ENCODE results near the gene ATG4C. TPM values are rescaled to one million over a fixed set of nuclear protein-coding genes. Genes with fewer than 3 reads are reported as not detected.
"Not testable (repeated sequence)": the region's sequence is repeated elsewhere in the genome, so short reads cannot be mapped to it uniquely, and the experiment has no call there.

Gene ATG4C
- polyA plus RNA-seq, 2 donors, result 1.7 to 3.0 TPM

DNA sequence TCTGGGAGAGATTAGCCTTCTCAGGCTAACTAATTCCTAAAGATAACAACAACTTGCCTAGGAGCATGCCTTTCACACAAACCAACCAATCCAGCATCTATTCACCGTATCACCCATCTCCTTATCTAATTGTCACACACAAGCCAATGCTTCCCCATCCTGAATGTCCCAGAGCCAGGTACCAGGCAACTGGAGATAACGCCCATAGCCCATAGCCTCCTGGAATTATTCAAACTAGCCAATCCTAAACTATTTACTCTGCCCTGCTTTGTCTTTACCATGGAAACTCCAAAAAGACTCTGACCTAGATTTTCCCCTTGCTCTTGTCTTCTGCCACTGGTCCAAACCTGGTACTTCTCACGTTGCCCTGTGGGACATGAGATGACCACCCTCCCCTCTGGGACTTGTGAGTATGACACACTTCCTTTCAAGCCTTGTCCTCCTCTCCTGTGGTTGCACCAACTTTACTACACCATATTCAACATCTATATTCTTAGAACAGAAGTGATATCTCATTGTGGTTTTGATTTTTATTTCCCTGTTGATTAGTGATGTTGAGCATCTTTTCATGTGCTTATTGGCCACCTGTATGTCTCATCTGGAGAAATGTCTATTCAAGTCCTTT, 8.8 kb upstream of the ATG4C start:
- Histone ChIP-seq H3K4me1 (ENCODE audit: control insufficient read depth in 2 of 2, insufficient read depth in 2 of 2, low read length in 1 of 2) (no peaks in the 10 kb centered on the region), H3K27ac (ENCODE audit: low read depth in 2 of 2, low read length in 1 of 2) (no peak overlapping the region), H3K36me3 (ENCODE audit: control insufficient read depth in 2 of 2, insufficient read depth in 2 of 2, low read length in 1 of 2) (no peaks in the 10 kb centered on the region), H3K27me3 (ENCODE audit: control insufficient read depth in 1 of 2, insufficient read depth in 2 of 2, low read length in 2 of 2) (no peaks in the 10 kb centered on the region), H3K4me3 (ENCODE audit: low read depth in 1 of 2, low read length in 2 of 2) (no peak overlapping the region), H3K9me3 (ENCODE audit: control insufficient read depth in 2 of 2, insufficient read depth in 1 of 2, low read depth in 1 of 2, low read length in 1 of 2) (no peaks in the 10 kb centered on the region)
- 65% methylated on average over 3 of the region's 3 CpGs for WGBS, 2 donors

DNA sequence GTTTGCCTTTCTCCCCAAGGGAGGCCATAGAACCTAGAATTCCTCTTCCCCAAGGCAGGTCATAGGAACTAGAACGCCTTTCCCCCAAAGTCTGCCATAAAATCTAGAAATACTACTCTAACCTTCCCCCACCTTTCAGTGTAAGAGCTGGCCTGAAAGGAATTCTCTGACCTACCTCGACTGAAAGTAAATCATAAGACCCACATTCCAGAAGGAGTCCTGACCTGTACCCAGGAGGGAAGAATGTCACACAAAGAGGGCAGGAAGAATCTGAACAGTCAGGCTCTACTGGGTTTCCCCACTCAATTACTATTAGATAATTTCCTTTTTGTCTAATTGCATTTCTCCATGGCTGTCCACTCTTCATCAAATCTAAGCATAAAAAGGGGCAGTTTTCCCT, 5.7 kb upstream of the ATG4C start:
- no peaks in the 10 kb centered on the region for H3K9me3 ChIP-seq (ENCODE audit: control insufficient read depth in 2 of 2, insufficient read depth in 1 of 2, low read depth in 1 of 2, low read length in 1 of 2)
- H3K4me3 ChIP-seq (ENCODE audit: low read depth in 1 of 2, low read length in 2 of 2), result no peak overlapping the region
- H3K27me3 ChIP-seq (ENCODE audit: control insufficient read depth in 1 of 2, insufficient read depth in 2 of 2, low read length in 2 of 2), result no peaks in the 10 kb centered on the region
- no peak overlapping the region for H3K27ac ChIP-seq (ENCODE audit: low read depth in 2 of 2, low read length in 1 of 2)
- no peaks in the 10 kb centered on the region for H3K4me1 ChIP-seq (ENCODE audit: control insufficient read depth in 2 of 2, insufficient read depth in 2 of 2, low read length in 1 of 2)
- 49% methylated on average over 2 of the region's 2 CpGs for WGBS, 2 donors
- no peaks in the 10 kb centered on the region for H3K36me3 ChIP-seq (ENCODE audit: control insufficient read depth in 2 of 2, insufficient read depth in 2 of 2, low read length in 1 of 2)

DNA sequence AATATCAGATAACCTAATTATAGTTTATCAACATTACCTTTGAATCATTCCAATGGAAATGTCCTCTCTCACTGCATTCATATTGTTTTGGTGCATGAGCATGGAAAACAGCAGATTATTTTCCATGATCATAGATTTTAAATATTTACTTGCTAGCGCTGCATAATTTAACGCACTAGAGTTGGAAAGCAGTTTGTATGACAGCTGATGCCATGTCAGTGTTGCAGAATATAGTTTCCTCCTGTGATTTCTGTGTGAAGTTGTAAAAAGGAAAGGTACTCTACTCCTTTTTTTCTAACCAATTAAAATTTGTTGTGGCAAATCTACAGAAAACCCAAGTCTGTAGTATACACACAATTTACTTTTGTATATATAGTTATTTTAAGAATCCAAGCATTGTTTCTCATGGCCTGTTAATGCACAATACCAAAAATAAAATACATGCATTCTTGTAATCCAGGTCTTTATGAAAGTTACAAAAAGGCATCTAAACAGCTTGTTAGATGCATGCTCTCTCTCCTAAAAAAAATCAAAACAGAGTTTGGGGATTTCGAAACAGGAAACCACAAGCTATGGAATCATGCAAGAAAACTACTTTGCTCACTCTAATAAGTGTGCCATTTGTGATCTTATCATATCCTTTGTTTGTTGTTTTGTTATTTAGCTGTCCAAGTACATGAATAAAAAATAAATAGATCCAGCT, 1.9 kb upstream of the ATG4C start:
- H3K27me3 ChIP-seq (ENCODE audit: control insufficient read depth in 1 of 2, insufficient read depth in 2 of 2, low read length in 2 of 2), result no peaks in the 10 kb centered on the region
- 73 to 77% methylated on average over 3 of the region's 3 CpGs for WGBS, 2 donors
- H3K36me3 ChIP-seq (ENCODE audit: control insufficient read depth in 2 of 2, insufficient read depth in 2 of 2, low read length in 1 of 2), result no peaks in the 10 kb centered on the region
- H3K4me1 ChIP-seq (ENCODE audit: control insufficient read depth in 2 of 2, insufficient read depth in 2 of 2, low read length in 1 of 2), result no peaks in the 10 kb centered on the region
- no peak overlapping the region for H3K4me3 ChIP-seq (ENCODE audit: low read depth in 1 of 2, low read length in 2 of 2)
- no peaks in the 10 kb centered on the region for H3K9me3 ChIP-seq (ENCODE audit: control insufficient read depth in 2 of 2, insufficient read depth in 1 of 2, low read depth in 1 of 2, low read length in 1 of 2)
- no peak overlapping the region for H3K27ac ChIP-seq (ENCODE audit: low read depth in 2 of 2, low read length in 1 of 2)

DNA sequence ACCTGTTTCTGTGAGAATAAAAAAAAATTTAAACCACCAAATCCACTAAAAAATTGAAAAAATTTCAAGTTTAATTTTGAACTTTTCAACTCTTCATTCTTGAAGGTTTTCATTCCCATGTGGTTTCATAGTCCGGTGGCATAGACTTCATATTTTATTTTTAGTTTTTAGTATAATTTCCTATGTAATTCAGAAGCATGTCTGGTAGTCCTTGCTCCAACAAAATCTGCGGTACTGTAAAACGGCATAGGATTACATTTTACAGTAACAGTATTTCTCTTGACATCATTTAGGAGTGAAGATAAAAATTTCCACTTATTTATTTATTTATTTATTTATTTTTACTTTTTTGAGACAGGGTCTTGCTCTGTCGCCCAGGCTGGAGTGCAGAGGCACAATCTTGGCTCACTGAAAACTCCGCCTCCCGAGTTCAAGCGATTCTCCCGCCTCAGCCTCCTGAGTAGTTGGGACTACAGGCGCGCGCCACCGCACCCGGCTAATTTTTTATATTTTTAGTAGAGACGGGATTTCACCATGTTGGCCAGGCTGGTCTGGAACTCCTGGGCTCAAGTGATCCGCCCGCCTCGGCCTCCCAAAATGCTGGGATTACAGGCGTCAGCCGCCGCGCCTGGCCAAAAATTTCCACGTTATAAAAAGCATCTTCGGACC, 1.3 kb upstream of the ATG4C start:
- 92% methylated on average over 22 to 23 of the region's 23 CpGs for WGBS, 2 donors
- H3K36me3 ChIP-seq (ENCODE audit: control insufficient read depth in 2 of 2, insufficient read depth in 2 of 2, low read length in 1 of 2); H3K27me3 ChIP-seq (ENCODE audit: control insufficient read depth in 1 of 2, insufficient read depth in 2 of 2, low read length in 2 of 2); H3K4me3 ChIP-seq (ENCODE audit: low read depth in 1 of 2, low read length in 2 of 2); H3K27ac ChIP-seq (ENCODE audit: low read depth in 2 of 2, low read length in 1 of 2); H3K9me3 ChIP-seq (ENCODE audit: control insufficient read depth in 2 of 2, insufficient read depth in 1 of 2, low read depth in 1 of 2, low read length in 1 of 2); H3K4me1 ChIP-seq (ENCODE audit: control insufficient read depth in 2 of 2, insufficient read depth in 2 of 2, low read length in 1 of 2): not testable (repeated sequence)

DNA sequence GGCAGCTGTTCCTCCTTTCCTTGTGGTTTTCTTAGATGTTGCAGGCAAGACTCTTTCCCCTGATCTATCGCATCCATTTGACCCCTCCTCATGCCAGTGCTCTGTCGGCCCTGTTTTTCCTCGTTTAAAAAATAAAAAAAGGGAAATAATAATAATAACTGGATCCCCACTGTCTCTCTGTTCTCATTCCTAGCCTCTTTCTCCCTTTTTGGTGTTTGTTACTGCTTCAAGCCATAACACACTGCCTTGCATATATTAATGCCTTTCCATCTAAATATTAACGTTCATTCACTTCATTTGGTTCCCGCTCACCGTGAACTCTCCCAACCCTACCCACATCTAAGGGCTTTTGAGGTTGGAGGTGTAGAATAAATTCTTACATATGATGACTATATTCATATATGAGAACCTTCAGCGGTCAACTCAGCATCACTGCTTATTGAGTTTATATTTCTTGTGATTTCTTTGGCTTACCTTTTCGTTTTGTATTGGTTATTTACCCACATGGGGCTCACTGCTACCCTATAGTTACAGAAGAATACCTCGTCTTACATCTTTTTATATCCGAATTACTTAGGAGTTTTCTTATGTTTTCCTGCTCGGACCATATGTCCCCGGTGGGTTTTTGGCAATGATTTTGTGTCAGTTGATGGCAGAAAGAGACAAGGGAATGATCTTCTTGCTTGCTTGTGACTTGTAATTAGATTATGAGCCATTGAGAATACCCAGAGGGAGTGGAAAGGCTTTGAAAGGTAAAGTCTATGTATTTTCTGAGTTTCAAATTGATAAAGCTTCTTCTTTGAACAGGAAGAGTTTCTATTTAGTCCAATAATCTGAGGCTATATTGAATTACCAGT, 805 bp downstream of the ATG4C start:
- Histone ChIP-seq H3K27ac (ENCODE audit: low read depth in 2 of 2, low read length in 1 of 2) (peak overlapping the region in 1 of 2 donors; percentile 99), H3K4me1 (ENCODE audit: control insufficient read depth in 2 of 2, insufficient read depth in 2 of 2, low read length in 1 of 2) (no peaks in the 10 kb centered on the region)
- WGBS, 2 donors, result 8 to 12% methylated on average over 12 of the region's 12 CpGs

DNA sequence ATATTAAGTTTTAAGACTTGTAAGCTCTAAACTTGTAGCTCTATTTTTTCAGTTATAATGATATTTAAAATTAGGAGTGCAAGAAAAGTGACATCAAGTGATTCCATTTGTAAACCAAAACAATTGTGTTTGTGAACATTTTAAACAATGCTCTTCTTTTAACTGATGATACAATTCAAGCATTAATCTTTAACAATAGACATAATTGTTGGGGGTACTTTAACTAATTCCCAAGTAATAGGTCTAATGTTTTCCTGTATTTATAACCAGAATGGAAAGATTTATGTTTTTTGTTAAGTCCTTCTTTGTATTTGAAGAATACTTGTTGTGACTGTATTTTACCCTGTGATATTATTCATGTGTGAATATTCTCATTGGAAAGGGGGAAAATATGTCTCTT, 6.8 kb downstream of the ATG4C start:
- Histone ChIP-seq H3K27me3 (ENCODE audit: control insufficient read depth in 1 of 2, insufficient read depth in 2 of 2, low read length in 2 of 2) (no peaks in the 10 kb centered on the region), H3K4me3 (ENCODE audit: low read depth in 1 of 2, low read length in 2 of 2) (no peak overlapping the region), H3K36me3 (ENCODE audit: control insufficient read depth in 2 of 2, insufficient read depth in 2 of 2, low read length in 1 of 2) (no peaks in the 10 kb centered on the region), H3K4me1 (ENCODE audit: control insufficient read depth in 2 of 2, insufficient read depth in 2 of 2, low read length in 1 of 2) (no peaks in the 10 kb centered on the region), H3K27ac (ENCODE audit: low read depth in 2 of 2, low read length in 1 of 2) (no peak overlapping the region), H3K9me3 (ENCODE audit: control insufficient read depth in 2 of 2, insufficient read depth in 1 of 2, low read depth in 1 of 2, low read length in 1 of 2) (no peaks in the 10 kb centered on the region)

More for the DNA sequence above, 805 bp downstream of the ATG4C start:
- Histone ChIP-seq H3K27me3 (ENCODE audit: control insufficient read depth in 1 of 2, insufficient read depth in 2 of 2, low read length in 2 of 2) (no peaks in the 10 kb centered on the region), H3K9me3 (ENCODE audit: control insufficient read depth in 2 of 2, insufficient read depth in 1 of 2, low read depth in 1 of 2, low read length in 1 of 2) (no peaks in the 10 kb centered on the region), H3K36me3 (ENCODE audit: control insufficient read depth in 2 of 2, insufficient read depth in 2 of 2, low read length in 1 of 2) (no peaks in the 10 kb centered on the region), H3K4me3 (ENCODE audit: low read depth in 1 of 2, low read length in 2 of 2) (peak overlapping the region; percentile 61 to 90)

DNA sequence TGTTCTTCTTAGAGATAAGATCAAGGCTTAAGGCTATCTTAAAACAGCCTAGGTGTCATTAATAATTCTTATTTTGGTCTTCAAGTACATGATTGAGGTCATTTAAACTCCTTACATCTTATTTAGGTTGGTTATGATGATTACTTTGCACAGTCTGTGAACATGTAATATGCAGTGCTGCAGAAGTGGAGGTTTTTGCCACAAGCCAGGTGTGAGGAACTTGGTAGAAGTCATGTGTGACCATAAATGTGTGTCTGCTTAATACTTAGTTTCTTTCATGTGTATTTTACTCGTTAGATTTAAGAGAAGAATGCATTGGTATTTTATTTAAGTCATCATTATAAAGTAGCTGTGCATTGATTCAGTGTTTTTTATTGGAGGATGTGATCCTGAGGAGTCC, 10.1 kb downstream of the ATG4C start:
- Histone ChIP-seq H3K27me3 (ENCODE audit: control insufficient read depth in 1 of 2, insufficient read depth in 2 of 2, low read length in 2 of 2) (no peaks in the 10 kb centered on the region), H3K9me3 (ENCODE audit: control insufficient read depth in 2 of 2, insufficient read depth in 1 of 2, low read depth in 1 of 2, low read length in 1 of 2) (no peaks in the 10 kb centered on the region), H3K4me3 (ENCODE audit: low read depth in 1 of 2, low read length in 2 of 2) (no peak overlapping the region), H3K36me3 (ENCODE audit: control insufficient read depth in 2 of 2, insufficient read depth in 2 of 2, low read length in 1 of 2) (no peaks in the 10 kb centered on the region), H3K4me1 (ENCODE audit: control insufficient read depth in 2 of 2, insufficient read depth in 2 of 2, low read length in 1 of 2) (no peaks in the 10 kb centered on the region), H3K27ac (ENCODE audit: low read depth in 2 of 2, low read length in 1 of 2) (no peak overlapping the region)
- 52 to 73% methylated on average over 1 of the region's 1 CpG for WGBS, 2 donors

DNA sequence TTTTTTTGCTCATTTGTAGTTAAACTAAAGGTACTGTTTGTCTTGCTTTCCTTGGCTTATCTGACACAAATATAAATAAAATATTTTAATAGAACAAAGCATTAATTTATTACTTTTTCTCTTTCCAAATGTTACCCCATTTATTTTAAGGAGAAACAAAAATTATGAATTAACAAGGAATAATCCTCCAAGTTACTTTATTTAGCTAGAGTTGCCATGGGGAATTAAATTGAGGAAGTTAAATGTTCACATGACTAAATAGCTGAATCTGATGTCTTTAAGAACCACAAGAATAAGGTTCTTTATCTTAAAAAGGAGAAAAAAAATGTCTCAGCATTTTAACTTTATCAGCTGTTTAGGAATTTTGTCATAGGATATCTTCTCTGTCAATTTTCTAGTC, 12.3 kb downstream of the ATG4C start:
- Histone ChIP-seq H3K36me3 (ENCODE audit: control insufficient read depth in 2 of 2, insufficient read depth in 2 of 2, low read length in 1 of 2) (no peaks in the 10 kb centered on the region), H3K4me3 (ENCODE audit: low read depth in 1 of 2, low read length in 2 of 2) (no peak overlapping the region), H3K27ac (ENCODE audit: low read depth in 2 of 2, low read length in 1 of 2) (no peak overlapping the region), H3K9me3 (ENCODE audit: control insufficient read depth in 2 of 2, insufficient read depth in 1 of 2, low read depth in 1 of 2, low read length in 1 of 2) (no peaks in the 10 kb centered on the region), H3K27me3 (ENCODE audit: control insufficient read depth in 1 of 2, insufficient read depth in 2 of 2, low read length in 2 of 2) (no peaks in the 10 kb centered on the region), H3K4me1 (ENCODE audit: control insufficient read depth in 2 of 2, insufficient read depth in 2 of 2, low read length in 1 of 2) (no peaks in the 10 kb centered on the region)

DNA sequence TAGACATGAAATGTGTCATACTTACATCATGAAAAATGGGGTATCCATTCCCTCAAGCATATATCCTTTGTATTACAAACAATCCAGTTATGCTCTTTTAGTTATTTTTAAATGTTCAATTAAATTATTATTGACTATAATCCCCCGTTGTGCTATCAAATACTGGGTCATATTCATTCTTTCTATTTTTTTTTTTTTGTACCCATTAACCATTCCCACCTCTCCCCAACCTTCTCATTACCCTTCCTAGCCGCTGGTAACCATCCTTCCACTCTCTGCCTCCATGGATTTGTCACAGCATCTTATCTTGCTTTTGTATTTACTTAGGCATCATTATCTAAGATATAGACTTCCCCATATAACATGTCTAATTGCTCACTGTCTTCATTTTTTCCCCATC, 15.8 kb downstream of the ATG4C start:
- Histone ChIP-seq H3K9me3 (ENCODE audit: control insufficient read depth in 2 of 2, insufficient read depth in 1 of 2, low read depth in 1 of 2, low read length in 1 of 2) (no peaks in the 10 kb centered on the region), H3K36me3 (ENCODE audit: control insufficient read depth in 2 of 2, insufficient read depth in 2 of 2, low read length in 1 of 2) (no peaks in the 10 kb centered on the region), H3K4me1 (ENCODE audit: control insufficient read depth in 2 of 2, insufficient read depth in 2 of 2, low read length in 1 of 2) (no peaks in the 10 kb centered on the region), H3K4me3 (ENCODE audit: low read depth in 1 of 2, low read length in 2 of 2) (no peak overlapping the region), H3K27me3 (ENCODE audit: control insufficient read depth in 1 of 2, insufficient read depth in 2 of 2, low read length in 2 of 2) (no peaks in the 10 kb centered on the region), H3K27ac (ENCODE audit: low read depth in 2 of 2, low read length in 1 of 2) (no peak overlapping the region)
- WGBS, 2 donors, result 92 to 93% methylated on average over 2 of the region's 2 CpGs

Data from esophagus (tissue), 2 donors.